Thyroid gland (tissue), 4 donors: ENCODE data around the gene LGALS1.

Source experiments
- CTCF ChIP-seq, 6 experiments: fragments of 200-600 bp in 3 of 6; fragments of 450-650 bp in 3 of 6; sonication (generic) in 3 of 6; IDR thresholded peaks; one replicate each; pipeline ENCODE4 v1.5.1; 2016 to 2019; ENCODE audit warnings: antibody characterized with exemption in 6 of 6, mild to moderate bottlenecking in 2 of 6, inconsistent platforms in 1 of 6, moderate library complexity in 1 of 6
- POLR2A ChIP-seq, 2 donors: fragments of 450-650 bp; IDR thresholded peaks; one replicate each; pipeline ENCODE4 v1.6.1; 2017; ENCODE audit warnings: antibody characterized with exemption in 2 of 2, mild to moderate bottlenecking in 2 of 2, moderate library complexity in 1 of 2

GRCh38 chr22:37638391-37639069 is 36.9 kb upstream of the LGALS1 start:
- TF ChIP-seq CTCF (IDR thresholded peaks at IDR 0.05) (no peak), POLR2A (IDR thresholded peaks at IDR 0.05) (no peak)
